HepG2 (cell line): ENCODE measurements around the gene PFDN5. TPM values are rescaled to one million over a fixed set of nuclear protein-coding genes. Genes with fewer than 3 reads are reported as not detected.

Source experiments
- ATAC-seq: fragments of 200-7000 bp; cut with Tn5 transposase; 3 replicates; pipeline ENCODE4 v1.9.1; 2020; ENCODE audit warnings: mild to moderate bottlenecking, moderate library complexity
- BruUV-seq: library from RNA; stranded (reverse); fragments of 400-500 nt; replicated peaks from 2 replicates; lab custom pipeline; 2021; lab: Mats Ljungman, UMichigan
- CTCF ChIA-PET: fragments of 300-600 bp; formaldehyde crosslinking; extraction: SDS; loops from one replicate; lab custom pipeline; 2021; ENCODE audit warnings: low total read pairs, inconsistent platforms, low intra/inter-chr PET ratio; lab: Yijun Ruan, JAX
- POLR2A ChIA-PET: fragments of 350-600 bp; sonication (Branson Sonifier 250); formaldehyde crosslinking; loops from one replicate; lab custom pipeline; 2020; ENCODE audit warnings: antibody characterized with exemption, inconsistent platforms; lab: Yijun Ruan, JAX
- DNase-seq: peaks from one replicate; pipeline ENCODE4 v3.0.0-alpha.2; 2015; ENCODE audit warnings: low spot score
- FAIRE-seq: peaks from 3 replicates; lab custom pipeline; 2011; peaks lifted over from hg19 to GRCh38; lab: Jason Lieb, UNC
- H2AFZ ChIP-seq: one replicate; pipeline ENCODE4 v1.6.1; 2011; ENCODE audit warnings: low read length, inconsistent platforms
- H3K27ac ChIP-seq: fragments of 300-600 bp; 3 replicates; pipeline ENCODE4 v1.8.0; 2011; ENCODE audit warnings: mixed run types, mild to moderate bottlenecking, mixed read lengths, low read length, inconsistent platforms; ENCODE audit not compliant: insufficient read depth; ENCODE audit errors: extremely low read length
- H3K27me3 ChIP-seq, 2 experiments: fragments of 200-600 bp in 1 of 2; 2 replicates in 1 of 2; 3 replicates in 1 of 2; pipeline versions ENCODE4 v1.6.0 to v1.8.0; 2011; ENCODE audit warnings: low read length in 2 of 2, mild to moderate bottlenecking in 2 of 2, moderate library complexity in 2 of 2, inconsistent platforms in 1 of 2; ENCODE audit not compliant: insufficient read depth in 2 of 2, control insufficient read depth in 1 of 2
- H3K36me3 ChIP-seq, 2 experiments: fragments of 200-600 bp in 1 of 2; replicated peaks in 1 of 2; 2 replicates in 1 of 2; 3 replicates in 1 of 2; pipeline versions ENCODE4 v1.5.1 to v1.8.0; 2011; ENCODE audit warnings: low read length in 2 of 2, inconsistent platforms in 1 of 2; ENCODE audit not compliant: insufficient read depth in 2 of 2, control insufficient read depth in 1 of 2
- H3K4me1 ChIP-seq: 2 replicates; pipeline ENCODE4 v1.5.1; 2012; ENCODE audit warnings: low read length, inconsistent platforms; ENCODE audit not compliant: insufficient read depth
- H3K4me2 ChIP-seq: 2 replicates; pipeline ENCODE4 v1.6.0; 2011; ENCODE audit warnings: low read depth, low read length, inconsistent platforms
- H3K4me3 ChIP-seq, 3 experiments: fragments of 200-600 bp in 1 of 3; sonication (generic), shearing (Covaris generic) in 1 of 3; replicated peaks in 1 of 3; 2 replicates each; pipeline ENCODE4 v1.5.1; 2011 to 2016; ENCODE audit warnings: low read length in 3 of 3, inconsistent platforms in 2 of 3, low read depth in 2 of 3, mild to moderate bottlenecking in 2 of 3, control low read depth in 1 of 3, mixed read lengths in 1 of 3; ENCODE audit not compliant: insufficient read depth in 1 of 3
- H3K79me2 ChIP-seq: one replicate; pipeline ENCODE4 v1.6.1; 2011; ENCODE audit warnings: low read length, inconsistent platforms; ENCODE audit not compliant: insufficient read depth
- H3K9ac ChIP-seq: 2 replicates; pipeline ENCODE4 v1.6.0; 2011; ENCODE audit warnings: mild to moderate bottlenecking, low read depth, low read length, inconsistent platforms; ENCODE audit not compliant: insufficient read depth
- H3K9me3 ChIP-seq: 2 replicates; pipeline ENCODE4 v1.5.1; 2012; ENCODE audit warnings: mild to moderate bottlenecking, low read length
- H4K20me1 ChIP-seq: 2 replicates; pipeline ENCODE4 v1.6.0; 2011; ENCODE audit warnings: inconsistent platforms, mild to moderate bottlenecking, low read length, moderate library complexity; ENCODE audit not compliant: insufficient read depth
- EP300 ChIP-seq, 3 experiments: sonication (generic) in 1 of 3; formaldehyde crosslinking in 1 of 3; IDR thresholded peaks; 2 replicates each; pipeline versions ENCODE4 v1.5.1 to v1.6.1; 2011 to 2020; ENCODE audit warnings: low read depth in 2 of 3, low read length in 2 of 3, borderline replicate concordance in 1 of 3, improper control_type of control experiment in 1 of 3, mild to moderate bottlenecking in 1 of 3, missing genetic modification reagents in 1 of 3, moderate library complexity in 1 of 3
- JUND ChIP-seq: sonication (generic); formaldehyde crosslinking; IDR thresholded peaks from 2 replicates; pipeline ENCODE4 v1.8.0; 2022; ENCODE audit warnings: mild to moderate bottlenecking, missing genetic modification reagents
- KDM5A ChIP-seq: fragments of 200-600 bp; sonication (generic); IDR thresholded peaks from 2 replicates; pipeline ENCODE4 v1.7.0; 2018; ENCODE audit warnings: antibody characterized with exemption, mild to moderate bottlenecking, low read length, borderline replicate concordance
- KDM5B ChIP-seq: sonication (generic); formaldehyde crosslinking; IDR thresholded peaks from 2 replicates; pipeline ENCODE4 v1.4.0; 2020; ENCODE audit warnings: missing genetic modification reagents, mild to moderate bottlenecking, borderline replicate concordance
- MAFF ChIP-seq: IDR thresholded peaks from 2 replicates; pipeline ENCODE4 v1.6.1; 2011; ENCODE audit warnings: low read depth, low read length, improper control_type of control experiment
- MAFK ChIP-seq, 2 experiments: IDR thresholded peaks in 1 of 2; conservative IDR thresholded peaks in 1 of 2; 2 replicates each; pipeline ENCODE4 v1.6.1; 2011; ENCODE audit warnings: improper control_type of control experiment in 2 of 2, low read length in 2 of 2
- MYNN ChIP-seq: sonication (generic); formaldehyde crosslinking; IDR thresholded peaks from 2 replicates; pipeline ENCODE4 v1.4.0; 2020; ENCODE audit warnings: mild to moderate bottlenecking, low read depth, missing genetic modification reagents
- PAWR ChIP-seq: sonication (generic); formaldehyde crosslinking; IDR thresholded peaks from 2 replicates; pipeline ENCODE4 v1.4.0; 2020; ENCODE audit warnings: missing genetic modification reagents, mild to moderate bottlenecking, borderline replicate concordance
- RFX1 ChIP-seq: fragments of 450-650 bp; IDR thresholded peaks from 2 replicates; pipeline ENCODE4 v1.6.1; 2017
- SNAPC4 ChIP-seq: sonication (generic); formaldehyde crosslinking; IDR thresholded peaks from 2 replicates; pipeline ENCODE4 v1.4.0; 2020; ENCODE audit warnings: mild to moderate bottlenecking, missing genetic modification reagents
- SRSF1 ChIP-seq: fragments of 200-400 bp; formaldehyde crosslinking; optimal IDR thresholded peaks from 2 replicates; pipeline ENCODE3; 2017; ENCODE audit warnings: mild to moderate bottlenecking, low read depth, low read length, moderate library complexity
- TSC22D2 ChIP-seq: sonication (generic); formaldehyde crosslinking; IDR thresholded peaks from 2 replicates; pipeline ENCODE4 v1.5.1; 2020; ENCODE audit warnings: missing genetic modification reagents, mild to moderate bottlenecking, borderline replicate concordance
- XRCC5 ChIP-seq: fragments of 200-400 bp; formaldehyde crosslinking; optimal IDR thresholded peaks from 2 replicates; pipeline ENCODE3; 2017; ENCODE audit warnings: mild to moderate bottlenecking, low read length
- ZBTB38 ChIP-seq: sonication (generic); formaldehyde crosslinking; IDR thresholded peaks from 2 replicates; pipeline ENCODE4 v1.5.1; 2020; ENCODE audit warnings: mild to moderate bottlenecking, missing genetic modification reagents
- ZBTB7B ChIP-seq: sonication (generic); formaldehyde crosslinking; IDR thresholded peaks from 2 replicates; pipeline ENCODE4 v1.4.0; 2020; ENCODE audit warnings: missing genetic modification reagents
- ZKSCAN8 ChIP-seq: IDR thresholded peaks from 2 replicates; pipeline ENCODE4 v1.6.1; 2016; ENCODE audit warnings: borderline replicate concordance, missing genetic modification reagents, missing compliant biosample characterization
- ZNF124 ChIP-seq: sonication (generic); formaldehyde crosslinking; IDR thresholded peaks from 2 replicates; pipeline ENCODE4 v1.4.0; 2020; ENCODE audit warnings: missing genetic modification reagents
- ZNF260 ChIP-seq: sonication (generic); formaldehyde crosslinking; IDR thresholded peaks from 2 replicates; pipeline ENCODE4 v1.4.0; 2020; ENCODE audit warnings: missing genetic modification reagents, low read depth, mild to moderate bottlenecking, borderline replicate concordance
- ZNF564 ChIP-seq: sonication (generic); formaldehyde crosslinking; IDR thresholded peaks from 2 replicates; pipeline ENCODE4 v1.8.1; 2023; ENCODE audit warnings: mild to moderate bottlenecking, missing genetic modification reagents
- WGBS: methylation state at CpG from one replicate; pipeline ENCODE4 v1.1.6; 2017; ENCODE audit warnings: low lambda C conversion rate; 5-methylcytosine and 5-hydroxymethylcytosine counted together
- in situ Hi-C: cut with HindIII; loops from 2 replicates; pipeline ENCODE4 v1.10.0; 2017; ENCODE audit warnings: low pct_unique_long_range_greater_than_20kb; ENCODE audit not compliant: extremely low pct_ligation_motif_present
- intact Hi-C: fragments of 100-400 bp; cut with micrococcal nuclease; formaldehyde crosslinking; loops from one replicate; pipeline ENCODE4 v1.10.0; 2022; ENCODE audit not compliant: unreplicated experiment
- polyA plus RNA-seq, 8 experiments: library from polyadenylated mRNA; depleted of rRNA in 3 of 8; stranded (reverse) in 7 of 8; unstranded in 1 of 8; fragments of >200 nt; fragmentation: Illumina TruSeq in 4 of 8; extraction: Trizol in 4 of 8; gene quantifications; 2 replicates each; pipeline versions ENCODE4 v1.2.1 to v1.2.3, GENCODE V29; 2011 to 2016; ENCODE audit warnings: low read depth in 4 of 8, missing spikeins in 1 of 8, mixed read lengths in 1 of 8; ENCODE audit not compliant: insufficient read depth in 1 of 8
- total RNA-seq, 5 experiments: library from RNA; depleted of rRNA; stranded (reverse); fragments of >200 nt; fragmentation: Illumina TruSeq; extraction: Trizol; gene quantifications; 2 replicates each; pipeline ENCODE4 v1.2.3, GENCODE V29; 2016; ENCODE audit warnings: low read depth in 1 of 5

PFDN5 gene
- total and polyA plus RNA-seq, 2 of the 13 experiments (the other 11 are each of a cell fraction or from before 2014, with no cell fraction given), result 449 to 462 TPM

GRCh38 chr12:53300187-53300586 lies 4.8 kb downstream of the PFDN5 start:
- DNase-seq (no peak), ATAC-seq (no peak; the same call in 2 of the 3 replicates), FAIRE-seq (no peak)
- H3K4me3 ChIP-seq, result peak overlapping the region; percentile 85 to 96 (median 86)
- no TSS peak for BruUV-seq
- H3K4me1 ChIP-seq, result peaks cover 69% of the 10 kb centered on the region
- H3K4me2 ChIP-seq, result peak overlapping the region; percentile 94
- peak overlapping the region; percentile 81 for H3K27ac ChIP-seq
- H3K27me3 ChIP-seq, result peaks cover 0 to 4% of the 10 kb centered on the region in 2 experiments; a peak in 1 of 5 replicates
- peak overlapping the region; percentile 86 for H3K9ac ChIP-seq
- no peak overlapping the region for H2AFZ ChIP-seq
- ChIA-PET CTCF (no interaction called here), POLR2A (interaction anchor here (0.6 to 3.2 kb wide), 6 partner anchors 21 to 293 kb away, joined by 3 to 58 read pairs (median 4); partner anchors contain the start of genes AAAS, CSAD, PRR13 and SP1)
- 6% methylated on average over 12 of the region's 12 CpGs for WGBS
- in situ Hi-C loops (no loop called here), intact Hi-C loops (no loop called here)
- peaks cover 3 to 22% of the 10 kb centered on the region in 2 experiments for H3K36me3 ChIP-seq
- H3K9me3 ChIP-seq, result no peaks in the 10 kb centered on the region
- H3K79me2 ChIP-seq, result peaks cover 39% of the 10 kb centered on the region
- H4K20me1 ChIP-seq, result no peaks in the 10 kb centered on the region
- TF ChIP-seq MAFF, result 0 out of 2 replicates have a peak, but pooled peaks have one; percentile 10
- no peak for TF ChIP-seq EP300 (IDR thresholded peaks at IDR 0.05; ENCODE audit: low read depth in 2 of 2, low read length in 2 of 2)
- 0 out of 2 replicates have a peak, but pooled peaks have one; percentile 0 for TF ChIP-seq EP300 (CRISPR knock-in tag; IDR thresholded peaks at IDR 0.05; ENCODE audit: borderline replicate concordance)
- TF ChIP-seq PAWR, result no peak
- 0 out of 2 replicates have a peak, but pooled peaks have one; percentile 29 for TF ChIP-seq KDM5B (CRISPR knock-in tag)
- no peak for TF ChIP-seq ZNF124 (CRISPR knock-in tag)
- TF ChIP-seq RFX1, result no peak
- TF ChIP-seq ZBTB7B, result 0 out of 2 replicates have a peak, but pooled peaks have one; percentile 3
- no peak for TF ChIP-seq SRSF1
- no peak for TF ChIP-seq TSC22D2 (CRISPR knock-in tag)
- 0 out of 2 replicates have a peak, but pooled peaks have one; percentile 0 for TF ChIP-seq JUND (CRISPR knock-in tag)
- TF ChIP-seq KDM5A, result 0 out of 2 replicates have a peak, but pooled peaks have one; percentile 2
- TF ChIP-seq ZKSCAN8 (CRISPR knock-in tag), result 0 out of 2 replicates have a peak, but pooled peaks have one; percentile 11
- TF ChIP-seq XRCC5, result no peak
- 0 out of 4 replicates have a peak, but pooled peaks of 1 of the 2 experiments have one; percentile 17 for TF ChIP-seq MAFK (conservative IDR thresholded peaks at IDR 0.05 in 1 of 2, IDR thresholded peaks at IDR 0.05 in 1 of 2; ENCODE audit: low read length in 2 of 2)
- no peak for TF ChIP-seq ZNF564
- TF ChIP-seq ZNF260, result no peak
- 0 out of 2 replicates have a peak, but pooled peaks have one; percentile 9 for TF ChIP-seq SNAPC4 (CRISPR knock-in tag)
- TF ChIP-seq MYNN (CRISPR knock-in tag), result no peak
- no peak; the same call in 1 of the 2 replicates for TF ChIP-seq ZBTB38 (CRISPR knock-in tag)
